ENCODE measurements around the gene AMMECR1L. TPM values are rescaled to one million over a fixed set of nuclear protein-coding genes. Genes with fewer than 3 reads are reported as not detected.

The AMMECR1L gene
- total RNA-seq, 2 experiments from 2014 or later = 9.8 to 17.1 TPM

DNA sequence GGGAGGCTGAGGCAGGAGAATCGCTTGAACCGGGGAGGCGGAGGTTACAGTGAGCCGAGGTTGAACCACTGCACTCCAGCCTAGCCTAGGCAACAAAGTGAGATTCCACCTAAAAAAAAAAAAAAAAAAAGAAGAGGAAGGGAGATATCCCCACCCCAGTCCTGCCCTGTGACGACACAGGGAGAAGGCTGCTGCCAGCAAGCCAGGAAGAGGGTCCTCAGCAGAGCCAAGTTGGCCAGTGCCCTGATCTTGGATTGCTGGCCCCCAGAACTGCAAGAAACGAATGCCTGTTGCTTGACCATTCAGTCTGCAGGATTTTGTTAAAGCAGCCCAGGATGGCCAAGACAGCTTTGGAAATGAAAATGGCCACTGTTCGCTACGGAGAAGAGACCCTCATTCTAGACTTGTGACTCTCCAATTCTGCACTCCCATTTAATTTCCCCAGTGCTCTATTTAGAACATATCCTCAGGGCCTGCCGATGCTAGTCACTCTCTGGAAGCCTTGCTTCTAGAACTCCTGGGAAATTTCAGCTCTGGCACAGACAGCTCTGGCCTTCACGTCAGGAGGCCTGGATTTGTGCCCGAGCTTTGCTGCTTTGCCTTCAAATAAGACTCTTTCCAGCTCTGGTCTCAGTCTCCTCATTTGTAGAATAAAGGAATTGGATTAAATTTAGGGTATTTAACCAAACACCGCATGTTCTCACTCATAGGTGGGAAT is 15.7 kb upstream of the AMMECR1L start:
- intact Hi-C loops (cut with micrococcal nuclease; ENCODE audit: unreplicated experiment) = no loop called here
- no peaks in the 10 kb centered on the region for H3K9me2 ChIP-seq (ENCODE audit: insufficient read depth, low read length)
- H3K27ac ChIP-seq (ENCODE audit: low read depth, low read length, poor library complexity, severe bottlenecking) = no peak overlapping the region
- H3K4me2 ChIP-seq (ENCODE audit: low read length) = no peak overlapping the region
- H3K79me2 ChIP-seq (ENCODE audit: insufficient read depth, low read depth, low read length) = no peaks in the 10 kb centered on the region
- H3K4me3 ChIP-seq (ENCODE audit: low read depth, low read length, poor library complexity, severe bottlenecking) = no peak overlapping the region
- no peaks in the 10 kb centered on the region for H3K36me3 ChIP-seq (ENCODE audit: insufficient read depth, low read length)
- H4K20me1 ChIP-seq (ENCODE audit: insufficient read depth, low read length) = no peaks in the 10 kb centered on the region
- H3K4me1 ChIP-seq (ENCODE audit: insufficient read depth, low read length, poor library complexity, severe bottlenecking) = peaks cover 13% of the 10 kb centered on the region
- CTCF ChIA-PET (ENCODE audit: unreplicated experiment) = no interaction called here
- BruUV-seq (replicated peaks) = no TSS peak
- H3K9me3 ChIP-seq (ENCODE audit: low read length) = no peaks in the 10 kb centered on the region
- TF ChIP-seq EZH2phosphoT487 (IDR thresholded peaks at IDR 0.05; ENCODE audit: borderline replicate concordance, low read depth, low read length) = no peak
- TF ChIP-seq, protein P1, sequence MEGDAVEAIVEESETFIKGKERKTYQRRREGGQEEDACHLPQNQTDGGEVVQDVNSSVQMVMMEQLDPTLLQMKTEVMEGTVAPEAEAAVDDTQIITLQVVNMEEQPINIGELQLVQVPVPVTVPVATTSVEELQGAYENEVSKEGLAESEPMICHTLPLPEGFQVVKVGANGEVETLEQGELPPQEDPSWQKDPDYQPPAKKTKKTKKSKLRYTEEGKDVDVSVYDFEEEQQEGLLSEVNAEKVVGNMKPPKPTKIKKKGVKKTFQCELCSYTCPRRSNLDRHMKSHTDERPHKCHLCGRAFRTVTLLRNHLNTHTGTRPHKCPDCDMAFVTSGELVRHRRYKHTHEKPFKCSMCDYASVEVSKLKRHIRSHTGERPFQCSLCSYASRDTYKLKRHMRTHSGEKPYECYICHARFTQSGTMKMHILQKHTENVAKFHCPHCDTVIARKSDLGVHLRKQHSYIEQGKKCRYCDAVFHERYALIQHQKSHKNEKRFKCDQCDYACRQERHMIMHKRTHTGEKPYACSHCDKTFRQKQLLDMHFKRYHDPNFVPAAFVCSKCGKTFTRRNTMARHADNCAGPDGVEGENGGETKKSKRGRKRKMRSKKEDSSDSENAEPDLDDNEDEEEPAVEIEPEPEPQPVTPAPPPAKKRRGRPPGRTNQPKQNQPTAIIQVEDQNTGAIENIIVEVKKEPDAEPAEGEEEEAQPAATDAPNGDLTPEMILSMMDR (conservative IDR thresholded peaks at IDR 0.05; ENCODE audit: low read length) = no peak
- POLR2A ChIA-PET = no interaction called here
- DNase-seq (ENCODE audit: low spot score) = no peak
- no peak overlapping the region for H2AFZ ChIP-seq (ENCODE audit: low read length)

DNA sequence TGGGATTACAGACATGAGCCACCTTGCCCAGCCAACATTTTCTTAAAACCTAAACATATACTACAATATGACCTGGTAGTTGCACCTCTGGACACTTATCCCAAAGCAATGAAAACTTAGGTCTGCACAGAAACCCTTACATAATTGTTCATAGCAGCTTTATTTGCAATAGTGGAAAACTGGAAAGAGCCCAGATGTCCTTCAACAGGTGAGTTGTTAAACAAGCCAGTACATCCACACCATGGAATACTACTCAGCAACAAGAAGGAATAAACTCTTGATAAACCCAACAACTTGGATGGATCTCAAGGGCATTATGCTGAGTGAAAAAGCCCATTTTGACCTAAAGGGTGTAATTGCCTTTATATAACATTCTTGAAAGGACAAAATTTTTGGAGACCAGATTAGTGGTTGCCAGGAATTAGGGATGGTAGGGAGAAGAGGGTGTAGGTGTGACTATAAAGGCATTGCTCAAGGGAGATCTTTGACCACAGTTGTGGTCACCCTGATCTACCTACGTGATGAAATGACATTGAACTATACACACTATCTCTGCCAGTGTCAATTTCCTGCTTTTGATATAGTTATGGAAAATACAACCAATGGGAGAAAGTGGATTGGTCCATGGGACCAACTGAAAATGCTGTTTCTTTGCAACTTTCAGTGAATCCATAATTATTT is 11.9 kb upstream of the AMMECR1L start:
- Histone ChIP-seq H3K4me2 (ENCODE audit: low read length) (peak overlapping the region; percentile 34), H3K36me3 (ENCODE audit: insufficient read depth, low read length) (no peaks in the 10 kb centered on the region), H3K9me3 (ENCODE audit: low read length) (no peaks in the 10 kb centered on the region), H3K27ac (ENCODE audit: low read depth, low read length, poor library complexity, severe bottlenecking) (no peak overlapping the region), H4K20me1 (ENCODE audit: insufficient read depth, low read length) (no peaks in the 10 kb centered on the region), H3K4me1 (ENCODE audit: insufficient read depth, low read length, poor library complexity, severe bottlenecking) (peaks cover 13% of the 10 kb centered on the region), H3K4me3 (ENCODE audit: low read depth, low read length, poor library complexity, severe bottlenecking) (no peak overlapping the region), H3K9me2 (ENCODE audit: insufficient read depth, low read length) (no peaks in the 10 kb centered on the region), H3K79me2 (ENCODE audit: insufficient read depth, low read depth, low read length) (no peaks in the 10 kb centered on the region), H2AFZ (ENCODE audit: low read length) (peak overlapping the region; percentile 30; the same call in 1 of the 2 replicates)
- POLR2A ChIA-PET = interaction anchor here (0.6 to 1.6 kb wide), 3 partner anchors 9 to 12 kb away, joined by 3 to 4 read pairs (median 3); no protein-coding TSS in a partner anchor
- intact Hi-C loops (cut with micrococcal nuclease; ENCODE audit: unreplicated experiment) = no loop called here
- TF ChIP-seq EZH2phosphoT487 (IDR thresholded peaks at IDR 0.05; ENCODE audit: borderline replicate concordance, low read depth, low read length) = no peak
- TF ChIP-seq, protein P1 (conservative IDR thresholded peaks at IDR 0.05; ENCODE audit: low read length) = no peak
- no peak for DNase-seq (ENCODE audit: low spot score)
- BruUV-seq (replicated peaks) = no TSS peak
- CTCF ChIA-PET (ENCODE audit: unreplicated experiment) = interaction anchor here (0.6 kb wide), 2 partner anchors 30 to 412 kb away, joined by 3 to 6 read pairs; no protein-coding TSS in a partner anchor

DNA sequence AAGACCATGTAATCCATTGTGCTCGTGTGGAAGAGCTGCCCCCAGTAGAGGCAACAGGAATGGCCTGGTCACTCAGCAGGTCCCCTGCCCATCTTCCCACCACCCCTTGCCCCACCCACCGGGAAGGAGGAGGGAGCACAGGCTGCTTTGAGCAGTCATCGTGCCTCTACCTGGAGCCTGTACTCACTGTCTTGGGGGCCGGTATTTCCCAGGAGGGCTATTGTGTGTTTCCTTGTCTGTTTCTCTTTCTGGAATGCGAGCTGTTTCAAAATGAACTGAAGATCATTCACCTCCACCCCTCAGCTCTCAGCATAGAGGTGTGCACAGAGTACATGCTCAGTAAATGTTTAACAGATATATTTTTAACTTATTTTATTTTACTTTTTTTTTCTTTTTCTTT is 7.7 kb upstream of the AMMECR1L start:
- no peaks in the 10 kb centered on the region for H3K36me3 ChIP-seq (ENCODE audit: insufficient read depth, low read length)
- BruUV-seq (replicated peaks) = no TSS peak
- DNase-seq (ENCODE audit: low spot score) = no peak
- H4K20me1 ChIP-seq (ENCODE audit: insufficient read depth, low read length) = no peaks in the 10 kb centered on the region
- H3K27ac ChIP-seq (ENCODE audit: low read depth, low read length, poor library complexity, severe bottlenecking) = no peak overlapping the region
- no peak overlapping the region for H3K4me2 ChIP-seq (ENCODE audit: low read length)
- no peaks in the 10 kb centered on the region for H3K79me2 ChIP-seq (ENCODE audit: insufficient read depth, low read depth, low read length)
- no peaks in the 10 kb centered on the region for H3K9me3 ChIP-seq (ENCODE audit: low read length)
- no peak overlapping the region for H2AFZ ChIP-seq (ENCODE audit: low read length)
- intact Hi-C loops (cut with micrococcal nuclease; ENCODE audit: unreplicated experiment) = no loop called here
- H3K9me2 ChIP-seq (ENCODE audit: insufficient read depth, low read length) = no peaks in the 10 kb centered on the region
- POLR2A ChIA-PET = no interaction called here
- peaks cover 12% of the 10 kb centered on the region for H3K4me1 ChIP-seq (ENCODE audit: insufficient read depth, low read length, poor library complexity, severe bottlenecking)
- CTCF ChIA-PET (ENCODE audit: unreplicated experiment) = no interaction called here
- H3K4me3 ChIP-seq (ENCODE audit: low read depth, low read length, poor library complexity, severe bottlenecking) = no peak overlapping the region
- no peak for TF ChIP-seq EZH2phosphoT487 (IDR thresholded peaks at IDR 0.05; ENCODE audit: borderline replicate concordance, low read depth, low read length)
- TF ChIP-seq, protein P1 (conservative IDR thresholded peaks at IDR 0.05; ENCODE audit: low read length) = no peak
